AG10803 (cell line): Measurements from ENCODE around the gene UNC13A.

Experiments
- DNase-seq: peaks from one replicate; pipeline ENCODE4 v3.0.0; 2010; ENCODE audit warnings: low read depth
- H3K4me3 ChIP-seq: 2 replicates; pipeline ENCODE4 v1.5.1; 2011; ENCODE audit warnings: mild to moderate bottlenecking, low read length, control low read depth
- CTCF ChIP-seq: conservative IDR thresholded peaks from 2 replicates; pipeline ENCODE4 v1.5.1; 2011; ENCODE audit warnings: mild to moderate bottlenecking, low read length, control low read depth, inconsistent platforms

Gene UNC13A

GRCh38 chr19:17616961-17617806, 71.0 kb downstream of the UNC13A start:
- no peak for DNase-seq
- TF ChIP-seq CTCF = no peak
- H3K4me3 ChIP-seq = no peak overlapping the region

GRCh38 chr19:17616686-17616960, 71.5 kb downstream of the UNC13A start:
- TF ChIP-seq CTCF = no peak
- no peak overlapping the region for H3K4me3 ChIP-seq
- DNase-seq = no peak

GRCh38 chr19:17615889-17616685, 72.1 kb downstream of the UNC13A start:
- no peak for TF ChIP-seq CTCF
- DNase-seq = no peak
- no peak overlapping the region for H3K4me3 ChIP-seq

GRCh38 chr19:17614476-17614875, 73.7 kb downstream of the UNC13A start:
- H3K4me3 ChIP-seq = no peak overlapping the region
- DNase-seq = no peak
- no peak for TF ChIP-seq CTCF

- no peak overlapping the region for H3K4me3 ChIP-seq
- no peak for DNase-seq
- TF ChIP-seq CTCF = no peak
Measured at GRCh38 chr19:17611462-17612244, 76.5 kb downstream of the UNC13A start.

- H3K4me3 ChIP-seq = no peak overlapping the region
- DNase-seq = no peak
- no peak for TF ChIP-seq CTCF
Measured at GRCh38 chr19:17610384-17610783, 77.8 kb downstream of the UNC13A start.
